ENCODE results near the gene FBXO22.

DNA sequence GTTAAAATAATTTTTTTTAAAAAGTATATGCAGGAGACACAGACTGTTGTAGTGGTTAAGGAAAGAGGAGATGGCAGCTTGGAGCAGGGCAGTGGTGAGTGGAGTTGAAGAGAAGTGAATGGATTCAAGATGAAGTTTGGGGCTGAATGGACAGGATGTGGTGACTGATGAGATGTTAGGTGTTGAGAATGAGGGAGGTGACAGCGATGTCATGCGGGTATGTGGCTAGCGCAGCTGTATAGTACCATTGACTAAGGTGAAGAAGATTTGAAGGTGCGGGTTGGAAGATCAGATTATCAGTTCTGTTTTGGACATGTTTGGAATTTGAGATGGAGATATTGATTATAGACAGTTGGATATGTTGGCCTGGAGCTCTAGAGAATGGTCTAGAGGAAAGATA, 20.1 kb downstream of the FBXO22 start:
- TF ChIP-seq, protein P1, sequence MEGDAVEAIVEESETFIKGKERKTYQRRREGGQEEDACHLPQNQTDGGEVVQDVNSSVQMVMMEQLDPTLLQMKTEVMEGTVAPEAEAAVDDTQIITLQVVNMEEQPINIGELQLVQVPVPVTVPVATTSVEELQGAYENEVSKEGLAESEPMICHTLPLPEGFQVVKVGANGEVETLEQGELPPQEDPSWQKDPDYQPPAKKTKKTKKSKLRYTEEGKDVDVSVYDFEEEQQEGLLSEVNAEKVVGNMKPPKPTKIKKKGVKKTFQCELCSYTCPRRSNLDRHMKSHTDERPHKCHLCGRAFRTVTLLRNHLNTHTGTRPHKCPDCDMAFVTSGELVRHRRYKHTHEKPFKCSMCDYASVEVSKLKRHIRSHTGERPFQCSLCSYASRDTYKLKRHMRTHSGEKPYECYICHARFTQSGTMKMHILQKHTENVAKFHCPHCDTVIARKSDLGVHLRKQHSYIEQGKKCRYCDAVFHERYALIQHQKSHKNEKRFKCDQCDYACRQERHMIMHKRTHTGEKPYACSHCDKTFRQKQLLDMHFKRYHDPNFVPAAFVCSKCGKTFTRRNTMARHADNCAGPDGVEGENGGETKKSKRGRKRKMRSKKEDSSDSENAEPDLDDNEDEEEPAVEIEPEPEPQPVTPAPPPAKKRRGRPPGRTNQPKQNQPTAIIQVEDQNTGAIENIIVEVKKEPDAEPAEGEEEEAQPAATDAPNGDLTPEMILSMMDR (IDR thresholded peaks at IDR 0.05): no peak
- TF ChIP-seq EP300 (IDR thresholded peaks at IDR 0.05): no peak

All from tibial nerve (tissue), 4 donors.